Measurements from ENCODE around the gene CYP2A6. TPM values are rescaled to one million over a fixed set of nuclear protein-coding genes. Genes with fewer than 3 reads are reported as not detected.
A peak's percentile ranks its signal among the peaks of the same experiment; 100 is the strongest.
"Not testable (repeated sequence)": the region's sequence is repeated elsewhere in the genome, so short reads cannot be mapped to it uniquely, and the experiment has no call there.

The CYP2A6 gene
- polyA plus RNA-seq, 1 donor = not detected

- DNase-seq = peak; percentile 74
Observed at GRCh38 chr19:40818480-40819399, 31.5 kb downstream of the CYP2A6 start.

GRCh38 chr19:40815223-40815622 lies 35.0 kb downstream of the CYP2A6 start:
- no peak for DNase-seq

GRCh38 chr19:40813182-40813581 lies 37.1 kb downstream of the CYP2A6 start:
- no peak for DNase-seq

- DNase-seq = not testable (repeated sequence)
Observed at GRCh38 chr19:40812571-40812970, 37.7 kb downstream of the CYP2A6 start.

- DNase-seq = no peak
Observed at GRCh38 chr19:40811478-40812341, 38.5 kb downstream of the CYP2A6 start.

- DNase-seq = peak; percentile 73
Observed at GRCh38 chr19:40810649-40811408, 39.4 kb downstream of the CYP2A6 start.

GRCh38 chr19:40810160-40810559 lies 40.1 kb downstream of the CYP2A6 start:
- DNase-seq = no peak

- no peak for DNase-seq
Observed at GRCh38 chr19:40809358-40810086, 40.7 kb downstream of the CYP2A6 start.

GRCh38 chr19:40808497-40808896 lies 41.8 kb downstream of the CYP2A6 start:
- no peak for DNase-seq

- DNase-seq = no peak
Observed at GRCh38 chr19:40808021-40808325, 42.3 kb downstream of the CYP2A6 start.

GRCh38 chr19:40807147-40808020 lies 42.9 kb downstream of the CYP2A6 start:
- no peak for DNase-seq

- DNase-seq = peak; percentile 86
Observed at GRCh38 chr19:40806423-40807146, 43.7 kb downstream of the CYP2A6 start.

- no peak for DNase-seq
Observed at GRCh38 chr19:40805258-40805868, 44.9 kb downstream of the CYP2A6 start.

- no peak for DNase-seq
Observed at GRCh38 chr19:40804783-40805242, 45.4 kb downstream of the CYP2A6 start.

- DNase-seq = no peak
Observed at GRCh38 chr19:40803857-40804782, 46.1 kb downstream of the CYP2A6 start.

- DNase-seq = no peak
Observed at GRCh38 chr19:40803170-40803856, 46.9 kb downstream of the CYP2A6 start.

- no peak for DNase-seq
Observed at GRCh38 chr19:40802300-40803169, 47.7 kb downstream of the CYP2A6 start.

Measured in hindlimb muscle (tissue), 1 donor.